ENCODE results near the gene IL4R.

- TF ChIP-seq, protein P1, sequence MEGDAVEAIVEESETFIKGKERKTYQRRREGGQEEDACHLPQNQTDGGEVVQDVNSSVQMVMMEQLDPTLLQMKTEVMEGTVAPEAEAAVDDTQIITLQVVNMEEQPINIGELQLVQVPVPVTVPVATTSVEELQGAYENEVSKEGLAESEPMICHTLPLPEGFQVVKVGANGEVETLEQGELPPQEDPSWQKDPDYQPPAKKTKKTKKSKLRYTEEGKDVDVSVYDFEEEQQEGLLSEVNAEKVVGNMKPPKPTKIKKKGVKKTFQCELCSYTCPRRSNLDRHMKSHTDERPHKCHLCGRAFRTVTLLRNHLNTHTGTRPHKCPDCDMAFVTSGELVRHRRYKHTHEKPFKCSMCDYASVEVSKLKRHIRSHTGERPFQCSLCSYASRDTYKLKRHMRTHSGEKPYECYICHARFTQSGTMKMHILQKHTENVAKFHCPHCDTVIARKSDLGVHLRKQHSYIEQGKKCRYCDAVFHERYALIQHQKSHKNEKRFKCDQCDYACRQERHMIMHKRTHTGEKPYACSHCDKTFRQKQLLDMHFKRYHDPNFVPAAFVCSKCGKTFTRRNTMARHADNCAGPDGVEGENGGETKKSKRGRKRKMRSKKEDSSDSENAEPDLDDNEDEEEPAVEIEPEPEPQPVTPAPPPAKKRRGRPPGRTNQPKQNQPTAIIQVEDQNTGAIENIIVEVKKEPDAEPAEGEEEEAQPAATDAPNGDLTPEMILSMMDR (IDR thresholded peaks at IDR 0.05), result no peak
- TF ChIP-seq POLR2A (IDR thresholded peaks at IDR 0.05), result no peak
These were observed 92.0 kb downstream of the IL4R start for GRCh38 chr16:27405546-27406451.

All from Peyer's patch (tissue), 4 donors.